ENCODE data around the gene RCAN2.

Gene RCAN2

DNA sequence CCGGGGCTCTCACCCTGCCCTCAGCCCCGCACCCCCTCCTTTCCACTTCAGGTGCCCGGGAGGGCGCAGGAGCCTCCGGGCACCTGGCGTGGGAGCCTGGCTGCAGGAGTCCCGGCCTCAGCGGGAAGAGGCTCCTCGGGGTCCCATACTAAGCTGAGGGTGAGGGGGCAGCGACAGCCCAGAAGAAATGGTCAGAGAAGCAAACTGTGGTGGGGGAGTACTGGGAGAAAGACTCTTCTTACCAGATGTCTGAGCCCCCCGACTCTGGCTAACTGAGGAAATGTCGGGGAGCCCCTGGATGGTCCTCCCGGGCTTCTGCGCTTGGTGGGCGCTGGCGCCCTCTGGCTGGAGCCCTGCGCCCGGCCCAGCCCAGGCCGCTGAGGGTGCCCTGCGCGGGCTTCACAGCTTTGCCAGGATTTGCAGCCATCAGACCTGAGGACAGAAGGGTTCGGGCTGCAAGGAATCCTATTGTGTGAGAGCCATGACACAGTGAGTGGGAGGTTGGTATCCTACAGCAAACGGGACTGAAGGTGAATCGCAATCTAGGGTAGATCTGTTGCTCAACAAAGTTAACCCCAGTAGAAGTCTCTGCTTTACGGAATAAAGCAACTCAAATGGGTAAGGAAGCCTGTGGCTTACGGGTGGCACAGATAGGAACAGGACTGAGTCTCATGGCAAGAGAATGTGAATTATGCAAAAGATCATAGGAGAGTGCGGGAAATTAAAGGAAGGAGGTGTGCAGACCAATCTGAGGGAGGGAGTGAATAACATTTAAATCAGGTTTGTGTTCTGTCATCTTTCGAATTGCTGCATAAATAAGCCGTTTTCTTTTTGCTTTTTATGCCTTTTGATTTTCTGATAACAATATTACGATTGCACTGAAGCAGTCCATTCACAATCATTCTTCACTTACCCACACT, 639 bp upstream of the RCAN2 start:
- no peak for DNase-seq (ENCODE audit: low read depth, low spot score)

GRCh38 chr6:46490425-46491200, 636 bp downstream of the RCAN2 start:
- no peak for DNase-seq (ENCODE audit: low read depth, low spot score)

GRCh38 chr6:46486181-46486580, 5.1 kb downstream of the RCAN2 start:
- no peak for DNase-seq (ENCODE audit: low read depth, low spot score)

DNA sequence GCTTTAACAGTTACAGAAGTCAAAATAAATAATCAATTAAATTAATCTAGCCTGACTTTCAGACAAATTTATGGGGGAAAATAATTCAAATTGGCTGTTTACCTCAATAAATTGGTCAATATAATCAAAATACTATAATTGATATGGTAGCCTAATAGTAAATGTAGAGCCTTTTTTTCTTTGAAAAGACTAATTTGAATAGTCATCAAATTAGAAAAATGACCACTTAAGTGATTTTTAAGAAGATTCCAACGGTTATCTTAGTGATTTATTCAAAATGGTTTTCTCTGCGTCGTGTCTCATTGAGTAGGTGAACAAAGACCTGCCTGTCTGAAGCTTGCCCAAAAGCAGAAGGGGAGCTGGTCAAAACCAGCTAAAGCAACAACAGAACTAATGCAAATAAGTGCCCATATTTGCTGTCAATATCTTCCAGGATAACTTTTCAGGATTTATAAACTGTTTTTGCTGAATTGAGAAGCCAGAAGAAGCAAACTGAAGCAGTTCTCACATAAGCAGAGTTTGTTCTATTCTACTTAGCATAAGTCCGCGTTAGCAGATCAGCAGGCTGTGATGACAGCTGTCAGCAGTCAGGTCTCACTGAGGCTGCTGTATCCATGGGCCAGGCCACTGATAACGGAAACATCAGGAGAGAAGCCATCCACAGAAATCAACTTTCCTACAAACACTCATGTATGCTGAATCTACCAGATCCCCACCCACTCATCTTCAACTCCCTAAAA, 7.0 kb downstream of the RCAN2 start:
- no peak for DNase-seq (ENCODE audit: low read depth, low spot score)

GRCh38 chr6:46476301-46476700, 14.9 kb downstream of the RCAN2 start:
- DNase-seq (ENCODE audit: low read depth, low spot score), result no peak

GRCh38 chr6:46473881-46474280, 17.4 kb downstream of the RCAN2 start:
- no peak for DNase-seq (ENCODE audit: low read depth, low spot score)

- DNase-seq (ENCODE audit: low read depth, low spot score), result no peak
These were observed 19.0 kb downstream of the RCAN2 start for GRCh38 chr6:46472243-46472642.

DNA sequence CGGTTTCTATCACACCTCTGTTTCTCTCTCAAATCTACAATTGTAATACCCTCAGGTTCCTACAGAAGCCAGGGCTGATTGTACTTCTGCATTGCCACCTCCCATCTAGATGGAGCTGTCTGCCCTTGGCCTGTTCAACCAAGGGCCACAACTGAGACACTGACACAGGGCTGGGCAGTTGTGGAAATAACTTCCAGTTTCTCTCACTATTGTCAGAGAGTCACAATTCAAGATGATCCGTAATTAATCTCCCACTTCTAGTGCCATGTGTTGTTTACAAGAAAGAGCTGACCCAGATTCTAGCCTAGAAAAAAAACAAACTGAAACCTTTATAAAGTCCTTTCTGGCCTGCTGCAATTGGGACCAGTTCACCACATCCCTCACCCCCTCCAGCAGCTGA, 22.2 kb downstream of the RCAN2 start:
- DNase-seq (ENCODE audit: low read depth, low spot score), result no peak

DNA sequence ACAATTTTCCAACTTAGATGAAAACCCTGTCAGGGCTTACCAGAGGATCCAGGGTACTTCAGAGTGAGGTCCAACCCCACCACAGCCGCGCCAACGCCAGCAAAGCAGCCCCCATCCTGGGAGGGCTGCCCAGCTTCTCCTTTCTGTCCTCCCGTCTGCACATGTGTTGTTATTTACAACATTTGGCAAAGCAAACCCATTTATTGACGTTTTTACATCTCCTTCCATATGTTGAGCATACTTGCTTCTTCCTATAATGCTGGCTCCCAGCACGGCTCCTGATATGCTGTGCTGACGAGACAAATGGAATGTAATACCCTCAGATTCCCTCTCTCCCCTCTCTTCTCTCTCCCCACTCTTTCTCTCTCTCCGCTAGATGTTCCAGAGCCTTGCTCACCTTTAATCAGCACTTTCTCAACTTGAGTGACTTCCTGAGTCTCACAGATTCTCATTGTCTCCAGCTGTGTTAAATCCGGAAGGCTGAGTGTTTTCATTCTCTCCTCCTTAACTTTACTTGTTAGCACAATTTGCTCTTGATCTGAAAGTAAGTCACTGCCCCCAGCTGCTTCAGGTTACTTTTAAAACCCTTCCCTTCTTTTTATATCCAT, 22.7 kb downstream of the RCAN2 start:
- no peak for DNase-seq (ENCODE audit: low read depth, low spot score)

DNA sequence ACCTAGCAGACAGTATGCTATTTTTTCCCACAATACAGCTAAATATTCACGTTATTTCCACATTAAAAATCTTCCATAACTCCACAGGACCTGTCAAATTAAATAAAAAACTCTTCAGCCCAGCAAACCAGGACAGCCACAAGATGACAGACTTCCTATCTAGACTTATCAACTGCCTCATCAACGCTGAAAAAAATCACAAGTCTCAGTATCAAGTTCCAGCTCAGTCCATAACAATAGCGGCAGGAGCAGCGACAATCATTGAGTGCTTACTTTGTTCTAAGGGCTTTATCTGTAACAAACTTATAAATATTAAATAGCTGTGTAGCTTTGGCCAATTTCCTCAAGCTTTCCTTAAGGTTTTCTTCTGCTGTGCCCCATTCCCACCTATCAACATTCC, 24.7 kb downstream of the RCAN2 start:
- DNase-seq (ENCODE audit: low read depth, low spot score), result no peak

DNA sequence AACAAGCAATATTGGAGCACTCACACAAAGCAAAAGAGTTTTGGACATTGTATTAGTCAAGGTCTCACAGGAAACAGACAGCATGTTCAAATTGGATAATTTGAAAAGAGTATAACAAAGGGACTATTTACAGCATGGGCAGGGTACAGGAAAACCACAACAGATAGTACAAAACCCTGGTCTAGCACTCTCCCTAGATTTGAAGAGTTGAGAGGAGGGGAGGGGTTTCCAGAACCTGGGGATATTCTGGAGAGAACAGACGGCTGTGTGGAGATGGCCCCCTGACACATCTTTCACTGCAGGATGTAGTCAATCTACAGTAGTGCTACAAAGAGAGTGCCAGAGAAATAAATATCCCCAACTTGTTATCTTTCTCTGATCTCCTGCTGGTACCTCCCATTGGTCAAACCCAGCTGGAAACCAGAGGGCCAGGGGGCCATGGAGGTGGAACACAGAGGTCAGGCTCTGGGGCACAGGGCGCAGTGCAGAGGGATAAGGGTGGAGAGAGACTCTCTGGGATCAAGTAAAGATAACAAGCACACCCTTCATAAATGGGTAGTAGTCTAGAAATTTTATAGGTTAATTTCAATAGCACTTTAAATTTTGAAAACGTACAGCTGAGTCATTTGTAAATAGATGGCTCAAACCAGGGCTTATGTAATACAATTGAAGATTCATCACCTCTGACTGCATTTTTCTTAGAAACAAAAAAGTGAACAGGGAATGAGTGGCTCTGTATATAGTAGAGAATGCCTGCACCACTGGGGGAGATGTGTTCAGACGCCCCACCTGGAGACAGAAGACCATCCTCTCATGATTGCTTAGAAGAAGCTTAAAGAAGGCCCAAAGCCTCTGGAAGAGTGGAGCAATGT, 25.7 kb downstream of the RCAN2 start:
- no peak for DNase-seq (ENCODE audit: low read depth, low spot score)

DNA sequence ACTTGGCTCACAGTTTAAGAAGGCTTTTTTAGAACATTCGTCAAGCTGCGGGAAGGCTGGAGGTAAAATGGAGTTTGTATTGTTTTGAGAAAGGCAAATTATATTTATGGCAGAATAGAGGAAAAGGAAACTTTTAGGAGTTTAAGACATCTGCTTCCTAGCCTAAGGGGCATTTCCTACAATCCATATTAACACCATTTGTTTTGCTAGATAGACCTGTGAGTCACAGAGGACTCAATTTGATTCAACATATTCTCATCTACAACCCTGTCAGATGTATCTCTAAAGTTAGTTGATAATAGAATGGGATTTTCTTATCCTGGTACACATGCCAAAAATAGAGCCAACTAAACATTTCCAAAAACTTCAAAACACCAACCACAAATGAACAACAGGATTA, 35.0 kb downstream of the RCAN2 start:
- DNase-seq (ENCODE audit: low read depth, low spot score), result no peak

DNA sequence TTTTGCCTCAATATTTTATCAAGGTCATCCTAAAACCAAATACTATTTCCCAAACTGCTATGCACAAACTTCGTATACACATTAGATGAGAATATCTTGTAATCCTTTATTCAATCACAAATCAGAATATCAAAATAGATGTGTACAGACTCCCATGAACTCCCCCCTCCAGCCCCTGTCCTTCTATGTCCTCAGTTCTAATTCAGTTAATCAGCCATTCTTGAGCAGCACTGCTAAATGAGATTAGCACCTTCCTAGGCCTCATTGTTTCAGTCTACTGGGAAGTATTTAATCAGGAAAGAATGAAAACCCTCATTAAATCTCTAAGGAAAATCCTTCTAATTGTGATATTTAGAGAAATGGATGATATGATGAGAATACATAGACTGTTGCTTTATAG, 36.6 kb downstream of the RCAN2 start:
- DNase-seq (ENCODE audit: low read depth, low spot score), result no peak

GRCh38 chr6:46453741-46454316, 37.4 kb downstream of the RCAN2 start:
- no peak for DNase-seq (ENCODE audit: low read depth, low spot score)

GRCh38 chr6:46453216-46453615, 38.0 kb downstream of the RCAN2 start:
- no peak for DNase-seq (ENCODE audit: low read depth, low spot score)

DNA sequence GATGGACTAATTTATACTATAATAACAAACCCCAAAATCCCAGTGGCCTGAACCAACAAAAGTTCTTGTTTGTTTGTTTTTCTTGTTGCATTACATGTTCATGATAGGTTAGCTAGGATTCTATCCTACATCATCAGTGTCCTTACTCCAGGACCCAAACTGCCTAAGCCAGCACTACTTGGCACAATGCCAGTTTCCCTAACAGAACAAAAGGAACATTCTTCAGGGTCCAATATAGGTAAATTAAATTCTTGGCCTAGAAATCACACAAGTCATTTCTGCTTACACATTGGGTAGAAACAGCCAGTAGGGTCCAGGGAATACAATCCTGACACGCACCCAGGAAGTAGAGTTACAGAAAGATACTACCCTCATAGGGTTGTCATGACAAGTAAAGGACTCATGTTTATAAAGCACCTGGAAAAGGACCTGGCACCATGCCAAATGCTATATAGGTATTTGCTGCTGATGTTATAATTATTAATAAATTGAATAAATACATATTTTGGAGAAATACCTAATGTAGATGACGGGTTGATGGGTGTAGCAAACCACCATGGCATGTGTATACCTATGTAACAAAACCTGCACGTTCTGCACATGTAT, 38.8 kb downstream of the RCAN2 start:
- DNase-seq (ENCODE audit: low read depth, low spot score), result no peak

DNA sequence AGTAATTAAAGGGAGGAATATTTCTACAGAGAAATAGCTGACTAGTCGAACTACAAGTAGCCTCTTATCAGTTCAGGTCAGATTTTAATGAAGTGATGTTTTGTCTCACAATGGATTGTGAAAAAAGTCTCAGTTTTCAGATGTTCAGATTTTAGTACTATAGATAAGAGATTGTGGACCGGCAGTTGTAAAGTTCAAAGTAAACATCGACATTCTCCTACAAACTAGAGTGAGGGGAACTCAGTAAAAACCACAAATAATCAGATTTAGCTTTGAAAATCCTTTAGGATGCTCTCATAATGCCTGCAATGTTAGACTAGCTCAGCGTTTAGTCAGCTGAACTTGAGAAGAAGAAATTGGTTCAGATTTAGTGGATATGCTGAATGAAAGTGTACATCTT, 39.9 kb downstream of the RCAN2 start:
- no peak for DNase-seq (ENCODE audit: low read depth, low spot score)

- no peak for DNase-seq (ENCODE audit: low read depth, low spot score)
These were observed 46.3 kb downstream of the RCAN2 start for GRCh38 chr6:46444772-46445454.

GRCh38 chr6:46443623-46444022, 47.6 kb downstream of the RCAN2 start:
- no peak for DNase-seq (ENCODE audit: low read depth, low spot score)
